ENCODE measurements around the gene FOXF1. TPM values are rescaled to one million over a fixed set of nuclear protein-coding genes. Genes with fewer than 3 reads are reported as not detected.

FOXF1 gene
- total and polyA plus RNA-seq, 5 donors = 0.14 to 0.84 (median 0.35) TPM

- WGBS = 33% methylated on average over 9 of the region's 9 CpGs
- DNase-seq (no peak), ATAC-seq (no peak)
- H3K27ac ChIP-seq (ENCODE audit: low read length) = no peak overlapping the region
- intact Hi-C loops (cut with DNase I) = no loop called here
- H3K4me1 ChIP-seq (ENCODE audit: control insufficient read depth, insufficient read depth, low read length) = no peaks in the 10 kb centered on the region
- peaks cover 4% of the 10 kb centered on the region for H3K27me3 ChIP-seq (ENCODE audit: control insufficient read depth, insufficient read depth)
- no peak overlapping the region for H3K4me3 ChIP-seq (ENCODE audit: low read length)
- H3K9me3 ChIP-seq (ENCODE audit: control insufficient read depth, low read length) = no peaks in the 10 kb centered on the region
Measured at GRCh38 chr16:86492961-86493629, 17.2 kb upstream of the FOXF1 start.

DNA sequence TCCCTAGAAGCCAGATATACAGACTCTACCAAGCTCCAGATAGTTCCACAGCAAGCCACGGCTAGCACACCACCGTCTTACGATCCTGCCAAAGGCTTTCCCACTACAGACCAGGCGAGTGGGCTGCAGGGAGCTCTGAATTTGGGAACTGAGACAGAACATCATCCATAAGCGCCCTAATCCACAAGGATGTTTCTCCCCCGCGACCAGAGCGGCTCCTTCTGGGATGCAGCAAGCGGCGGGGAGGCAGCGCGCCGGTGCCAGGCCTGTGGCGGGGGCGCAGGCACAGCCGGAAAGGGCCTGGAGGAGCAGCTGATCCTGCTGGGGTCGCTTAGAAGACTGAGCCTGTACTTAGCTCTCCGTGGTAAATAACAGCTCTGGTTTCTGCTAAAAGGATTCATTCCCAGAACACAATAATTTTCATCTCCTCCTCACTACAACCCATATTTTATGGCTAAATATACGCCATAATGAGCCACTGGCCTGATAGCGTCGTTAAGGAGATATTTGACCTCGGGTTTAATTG is 16.2 kb upstream of the FOXF1 start:
- DNase-seq (no peak), ATAC-seq (no peak)
- H3K4me3 ChIP-seq (ENCODE audit: low read length) = no peak overlapping the region
- H3K27me3 ChIP-seq (ENCODE audit: control insufficient read depth, insufficient read depth) = peaks cover 4% of the 10 kb centered on the region
- no peaks in the 10 kb centered on the region for H3K4me1 ChIP-seq (ENCODE audit: control insufficient read depth, insufficient read depth, low read length)
- no peak overlapping the region for H3K27ac ChIP-seq (ENCODE audit: low read length)
- intact Hi-C loops (cut with DNase I) = no loop called here
- H3K9me3 ChIP-seq (ENCODE audit: control insufficient read depth, low read length) = no peaks in the 10 kb centered on the region
- WGBS = 15% methylated on average over 22 of the region's 22 CpGs

GRCh38 chr16:86494565-86495356 is 15.6 kb upstream of the FOXF1 start:
- no peak overlapping the region for H3K27ac ChIP-seq (ENCODE audit: low read length)
- no peaks in the 10 kb centered on the region for H3K9me3 ChIP-seq (ENCODE audit: control insufficient read depth, low read length)
- whole genome bisulfite sequencing = 8% methylated on average over 54 of the region's 54 CpGs
- H3K27me3 ChIP-seq (ENCODE audit: control insufficient read depth, insufficient read depth) = peaks cover 4% of the 10 kb centered on the region
- DNase-seq = no peak
- no peaks in the 10 kb centered on the region for H3K4me1 ChIP-seq (ENCODE audit: control insufficient read depth, insufficient read depth, low read length)
- no peak overlapping the region for H3K4me3 ChIP-seq (ENCODE audit: low read length)
- no peak for ATAC-seq
- intact Hi-C loops (cut with DNase I) = no loop called here

DNA sequence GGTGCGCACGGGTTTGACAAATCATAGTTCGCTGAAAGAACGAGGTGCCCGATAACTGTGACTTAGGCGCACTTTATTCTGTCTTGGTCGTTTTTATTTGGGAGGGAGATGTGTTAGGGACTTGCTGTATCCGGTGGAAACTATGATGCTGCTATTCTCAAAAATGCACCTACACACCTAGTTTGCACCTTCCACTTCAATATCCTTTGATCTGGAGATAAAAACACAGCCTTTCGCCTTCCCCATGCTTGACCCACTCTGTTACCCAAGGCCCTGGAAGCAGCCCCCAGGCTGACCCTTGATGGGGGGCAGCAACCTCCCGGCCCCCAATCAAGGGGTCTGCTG is 15.0 kb upstream of the FOXF1 start:
- intact Hi-C loops (cut with DNase I) = no loop called here
- no peaks in the 10 kb centered on the region for H3K4me1 ChIP-seq (ENCODE audit: control insufficient read depth, insufficient read depth, low read length)
- DNase-seq (no peak), ATAC-seq (no peak)
- peaks cover 4% of the 10 kb centered on the region for H3K27me3 ChIP-seq (ENCODE audit: control insufficient read depth, insufficient read depth)
- no peak overlapping the region for H3K27ac ChIP-seq (ENCODE audit: low read length)
- H3K9me3 ChIP-seq (ENCODE audit: control insufficient read depth, low read length) = no peaks in the 10 kb centered on the region
- H3K4me3 ChIP-seq (ENCODE audit: low read length) = no peak overlapping the region
- WGBS = 14% methylated on average over 10 of the region's 10 CpGs

GRCh38 chr16:86495756-86496261 is 14.5 kb upstream of the FOXF1 start:
- no peak for ATAC-seq
- WGBS = 16% methylated on average over 16 of the region's 16 CpGs
- intact Hi-C loops (cut with DNase I) = no loop called here
- no peak for DNase-seq
- Histone ChIP-seq H3K4me1 (ENCODE audit: control insufficient read depth, insufficient read depth, low read length) (no peaks in the 10 kb centered on the region), H3K9me3 (ENCODE audit: control insufficient read depth, low read length) (no peaks in the 10 kb centered on the region), H3K27me3 (ENCODE audit: control insufficient read depth, insufficient read depth) (peaks cover 4% of the 10 kb centered on the region), H3K4me3 (ENCODE audit: low read length) (no peak overlapping the region), H3K27ac (ENCODE audit: low read length) (no peak overlapping the region)

GRCh38 chr16:86496262-86496928 is 13.9 kb upstream of the FOXF1 start:
- no peak overlapping the region for H3K4me3 ChIP-seq (ENCODE audit: low read length)
- no peak for DNase-seq
- ATAC-seq = no peak
- intact Hi-C loops (cut with DNase I) = no loop called here
- WGBS = 4% methylated on average over 34 of the region's 34 CpGs
- H3K4me1 ChIP-seq (ENCODE audit: control insufficient read depth, insufficient read depth, low read length) = no peaks in the 10 kb centered on the region
- no peak overlapping the region for H3K27ac ChIP-seq (ENCODE audit: low read length)
- no peaks in the 10 kb centered on the region for H3K9me3 ChIP-seq (ENCODE audit: control insufficient read depth, low read length)
- peaks cover 4% of the 10 kb centered on the region for H3K27me3 ChIP-seq (ENCODE audit: control insufficient read depth, insufficient read depth)

DNA sequence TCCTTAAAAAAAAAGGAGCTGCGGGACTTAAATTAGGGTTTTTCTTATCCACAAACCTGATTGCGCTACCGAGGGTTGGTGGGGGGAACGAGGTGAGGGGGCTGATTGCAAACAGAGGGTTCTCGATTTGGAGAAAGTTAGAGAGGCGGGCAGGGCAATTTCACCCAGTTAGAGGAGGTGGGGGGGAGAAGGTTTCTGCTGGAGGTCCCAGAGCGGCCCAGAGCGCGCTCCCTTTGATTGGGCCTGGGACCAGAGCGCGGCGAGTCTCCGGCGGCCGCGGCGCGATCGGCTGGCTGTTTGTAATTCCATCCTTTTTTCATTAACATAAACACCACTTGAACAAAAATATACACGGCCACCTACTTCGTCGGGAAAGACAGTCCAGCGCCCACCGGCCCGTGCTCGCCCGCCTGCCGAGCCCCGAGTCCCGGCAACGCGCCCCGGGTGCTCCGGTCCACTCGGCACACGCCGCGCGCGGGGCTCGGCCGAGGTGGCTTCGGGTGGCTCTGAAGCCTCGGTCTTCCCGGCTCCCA is 13.3 kb upstream of the FOXF1 start:
- Histone ChIP-seq H3K27ac (ENCODE audit: low read length) (no peak overlapping the region), H3K27me3 (ENCODE audit: control insufficient read depth, insufficient read depth) (peaks cover 4% of the 10 kb centered on the region), H3K4me1 (ENCODE audit: control insufficient read depth, insufficient read depth, low read length) (no peaks in the 10 kb centered on the region), H3K4me3 (ENCODE audit: low read length) (no peak overlapping the region), H3K9me3 (ENCODE audit: control insufficient read depth, low read length) (no peaks in the 10 kb centered on the region)
- intact Hi-C loops (cut with DNase I) = no loop called here
- 4% methylated on average over 45 of the region's 45 CpGs for WGBS
- no peak for DNase-seq
- no peak for ATAC-seq

DNA sequence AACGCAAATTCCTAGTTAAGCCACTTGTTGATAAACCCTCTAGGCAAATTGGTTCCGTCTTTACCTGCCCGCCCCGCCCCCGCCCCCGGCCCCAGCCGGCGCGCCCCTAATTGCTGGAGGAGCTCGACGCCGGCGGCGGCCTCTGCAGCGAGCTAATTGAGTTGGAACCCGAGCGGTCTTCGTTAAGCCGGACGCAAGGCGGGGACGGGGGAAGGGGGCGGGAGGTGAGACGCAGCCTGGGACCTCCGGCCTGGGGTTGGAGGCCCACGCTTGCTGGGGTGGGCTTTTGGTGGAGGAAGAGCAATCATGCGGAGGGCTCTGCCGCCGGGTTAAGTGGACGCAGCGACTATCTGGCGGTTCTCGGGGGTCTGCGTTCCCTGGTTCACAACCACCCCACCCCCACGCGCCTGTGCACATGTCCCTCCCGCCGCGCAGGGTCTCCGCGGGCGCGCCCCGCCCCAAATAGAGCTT is 12.7 kb upstream of the FOXF1 start:
- 2% methylated on average over 44 of the region's 44 CpGs for WGBS
- intact Hi-C loops (cut with DNase I) = no loop called here
- no peaks in the 10 kb centered on the region for H3K4me1 ChIP-seq (ENCODE audit: control insufficient read depth, insufficient read depth, low read length)
- no peaks in the 10 kb centered on the region for H3K9me3 ChIP-seq (ENCODE audit: control insufficient read depth, low read length)
- ATAC-seq (no peak), DNase-seq (no peak)
- H3K4me3 ChIP-seq (ENCODE audit: low read length) = no peak overlapping the region
- peaks cover 2% of the 10 kb centered on the region for H3K27me3 ChIP-seq (ENCODE audit: control insufficient read depth, insufficient read depth)
- H3K27ac ChIP-seq (ENCODE audit: low read length) = no peak overlapping the region

GRCh38 chr16:86498155-86498670 is 12.1 kb upstream of the FOXF1 start:
- DNase-seq (no peak), ATAC-seq (no peak)
- intact Hi-C loops (cut with DNase I) = no loop called here
- 4% methylated on average over 29 of the region's 29 CpGs for WGBS
- Histone ChIP-seq H3K27me3 (ENCODE audit: control insufficient read depth, insufficient read depth) (no peaks in the 10 kb centered on the region), H3K27ac (ENCODE audit: low read length) (no peak overlapping the region), H3K4me1 (ENCODE audit: control insufficient read depth, insufficient read depth, low read length) (no peaks in the 10 kb centered on the region), H3K9me3 (ENCODE audit: control insufficient read depth, low read length) (no peaks in the 10 kb centered on the region), H3K4me3 (ENCODE audit: low read length) (no peak overlapping the region)

DNA sequence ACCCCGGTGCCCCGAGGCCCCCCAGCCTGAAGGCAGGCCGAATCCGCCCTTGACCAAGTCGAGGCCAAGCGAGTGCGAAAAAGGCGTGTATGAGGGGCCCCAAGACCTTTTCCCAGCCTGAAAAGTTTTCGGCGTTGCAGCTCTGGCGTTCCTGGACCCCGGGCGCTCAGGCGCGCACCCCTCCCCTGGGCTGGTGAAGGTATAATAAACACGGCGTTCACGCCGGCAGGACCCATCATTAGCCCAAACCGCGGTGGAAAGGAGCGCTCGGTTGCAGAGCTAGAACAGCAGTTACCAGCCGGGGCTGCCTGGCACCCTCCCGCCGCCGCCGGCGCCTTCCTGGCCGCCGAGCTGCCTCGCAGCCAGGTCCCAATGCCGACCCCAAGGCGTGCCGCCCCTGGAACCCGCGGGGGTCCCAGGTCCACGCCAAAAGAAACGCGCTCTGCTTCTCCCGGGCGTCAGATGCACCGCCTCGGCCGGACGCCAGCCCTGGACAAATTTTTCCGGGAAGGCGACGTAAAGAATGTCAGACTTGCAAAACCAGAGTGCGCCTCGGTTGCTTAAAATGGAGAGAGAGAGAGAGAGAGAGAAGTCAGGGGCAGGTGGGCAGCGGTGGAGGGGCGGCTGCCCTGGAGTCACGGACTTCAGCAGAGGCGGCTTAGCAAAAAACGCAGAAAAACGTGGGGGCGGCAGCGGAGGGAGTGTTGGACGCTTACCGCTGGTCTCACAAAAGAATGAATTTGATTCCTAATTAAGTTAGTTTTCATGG is 11.5 kb upstream of the FOXF1 start:
- intact Hi-C loops (cut with DNase I) = no loop called here
- Histone ChIP-seq H3K27me3 (ENCODE audit: control insufficient read depth, insufficient read depth) (no peaks in the 10 kb centered on the region), H3K27ac (ENCODE audit: low read length) (no peak overlapping the region)

More for the DNA sequence above, 11.5 kb upstream of the FOXF1 start:
- ATAC-seq (no peak), DNase-seq (no peak)
- no peaks in the 10 kb centered on the region for H3K9me3 ChIP-seq (ENCODE audit: control insufficient read depth, low read length)
- H3K4me1 ChIP-seq (ENCODE audit: control insufficient read depth, insufficient read depth, low read length) = no peaks in the 10 kb centered on the region
- 3% methylated on average over 61 of the region's 61 CpGs for WGBS
- H3K4me3 ChIP-seq (ENCODE audit: low read length) = no peak overlapping the region
